ENCODE data around the gene CLMP. TPM values are rescaled to one million over a fixed set of nuclear protein-coding genes. Genes with fewer than 3 reads are reported as not detected.

Gene CLMP
- total RNA-seq, 2 donors from 2014 or later: 48.3 to 126 TPM

DNA sequence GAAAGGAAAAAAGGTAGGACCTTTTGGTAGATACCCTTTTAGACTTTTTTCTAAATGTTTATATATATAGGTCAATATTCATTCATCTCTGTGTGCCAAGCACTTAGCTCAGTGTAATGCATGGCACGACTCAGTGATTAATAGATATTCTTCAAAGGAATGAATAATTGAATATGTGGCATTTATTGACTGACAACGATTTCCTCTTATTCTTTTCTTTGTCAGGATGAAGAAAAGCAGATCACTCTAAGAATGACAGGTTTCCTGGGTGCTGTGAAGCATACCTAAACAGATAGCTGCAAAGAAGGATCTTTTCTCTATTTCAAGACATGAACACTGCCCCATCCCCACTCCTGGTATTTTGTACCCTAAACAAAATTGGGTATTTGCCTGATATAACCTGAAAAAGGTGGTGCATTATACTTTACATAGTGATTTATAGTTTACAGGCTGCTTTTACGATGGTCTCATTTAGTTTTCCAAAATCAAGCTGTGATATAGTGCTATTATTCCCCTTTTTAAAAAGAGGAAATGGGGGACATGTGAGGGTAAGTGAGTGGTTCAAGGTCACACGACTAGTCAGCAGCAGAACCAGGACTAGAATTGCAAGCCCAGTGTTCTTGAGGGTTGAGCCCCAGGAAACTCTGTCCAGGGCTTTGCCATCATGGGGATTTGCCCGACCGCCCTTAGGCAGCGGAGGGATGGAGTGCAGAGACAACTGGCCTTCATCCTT, 32.9 kb upstream of the CLMP start:
- H3K4me1 ChIP-seq (ENCODE audit: control insufficient read depth in 1 of 2, low read depth in 2 of 2): no peaks in the 10 kb centered on the region
- ATAC-seq (ENCODE audit: insufficient number of reproducible peaks, low FRiP score, low read depth) (no peak), DNase-seq (ENCODE audit: low spot score) (no peak)
- H3K4me3 ChIP-seq: no peak overlapping the region
- H3K27ac ChIP-seq: no peak overlapping the region
- TF ChIP-seq, protein P1, sequence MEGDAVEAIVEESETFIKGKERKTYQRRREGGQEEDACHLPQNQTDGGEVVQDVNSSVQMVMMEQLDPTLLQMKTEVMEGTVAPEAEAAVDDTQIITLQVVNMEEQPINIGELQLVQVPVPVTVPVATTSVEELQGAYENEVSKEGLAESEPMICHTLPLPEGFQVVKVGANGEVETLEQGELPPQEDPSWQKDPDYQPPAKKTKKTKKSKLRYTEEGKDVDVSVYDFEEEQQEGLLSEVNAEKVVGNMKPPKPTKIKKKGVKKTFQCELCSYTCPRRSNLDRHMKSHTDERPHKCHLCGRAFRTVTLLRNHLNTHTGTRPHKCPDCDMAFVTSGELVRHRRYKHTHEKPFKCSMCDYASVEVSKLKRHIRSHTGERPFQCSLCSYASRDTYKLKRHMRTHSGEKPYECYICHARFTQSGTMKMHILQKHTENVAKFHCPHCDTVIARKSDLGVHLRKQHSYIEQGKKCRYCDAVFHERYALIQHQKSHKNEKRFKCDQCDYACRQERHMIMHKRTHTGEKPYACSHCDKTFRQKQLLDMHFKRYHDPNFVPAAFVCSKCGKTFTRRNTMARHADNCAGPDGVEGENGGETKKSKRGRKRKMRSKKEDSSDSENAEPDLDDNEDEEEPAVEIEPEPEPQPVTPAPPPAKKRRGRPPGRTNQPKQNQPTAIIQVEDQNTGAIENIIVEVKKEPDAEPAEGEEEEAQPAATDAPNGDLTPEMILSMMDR (IDR thresholded peaks at IDR 0.05): no peak
- no peaks in the 10 kb centered on the region for H3K9me3 ChIP-seq
- no peaks in the 10 kb centered on the region for H3K27me3 ChIP-seq (replicated peaks; ENCODE audit: insufficient read depth)
- no peaks in the 10 kb centered on the region for H3K36me3 ChIP-seq

DNA sequence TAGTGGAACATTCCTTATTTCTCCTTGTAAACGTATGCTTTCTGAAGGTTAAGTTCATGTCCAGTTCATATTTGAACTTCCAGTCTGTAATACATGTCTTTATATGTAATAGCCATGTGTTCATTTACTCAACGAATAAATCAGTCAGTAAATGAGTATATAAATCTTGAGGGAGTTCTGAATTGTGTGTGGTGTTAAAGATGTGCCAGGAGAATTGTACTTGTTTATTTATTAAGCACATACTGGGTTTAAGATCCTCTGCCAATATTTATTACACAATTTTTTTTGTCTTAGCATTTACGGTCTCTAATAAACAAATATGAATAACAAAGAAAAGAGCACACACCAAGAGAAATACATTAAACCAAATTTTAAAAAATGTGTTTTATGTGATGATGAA, 26.5 kb upstream of the CLMP start:
- H3K4me3 ChIP-seq: no peak overlapping the region
- TF ChIP-seq, protein P1 (IDR thresholded peaks at IDR 0.05): no peak
- H3K27me3 ChIP-seq (replicated peaks; ENCODE audit: insufficient read depth): no peaks in the 10 kb centered on the region
- DNase-seq (ENCODE audit: low spot score) (no peak), ATAC-seq (ENCODE audit: insufficient number of reproducible peaks, low FRiP score, low read depth) (no peak)
- peaks cover 0 to 13% of the 10 kb centered on the region in 2 donors for H3K4me1 ChIP-seq (ENCODE audit: control insufficient read depth in 1 of 2, low read depth in 2 of 2)
- H3K36me3 ChIP-seq: no peaks in the 10 kb centered on the region
- no peak overlapping the region for H3K27ac ChIP-seq
- peaks cover 4% of the 10 kb centered on the region for H3K9me3 ChIP-seq

DNA sequence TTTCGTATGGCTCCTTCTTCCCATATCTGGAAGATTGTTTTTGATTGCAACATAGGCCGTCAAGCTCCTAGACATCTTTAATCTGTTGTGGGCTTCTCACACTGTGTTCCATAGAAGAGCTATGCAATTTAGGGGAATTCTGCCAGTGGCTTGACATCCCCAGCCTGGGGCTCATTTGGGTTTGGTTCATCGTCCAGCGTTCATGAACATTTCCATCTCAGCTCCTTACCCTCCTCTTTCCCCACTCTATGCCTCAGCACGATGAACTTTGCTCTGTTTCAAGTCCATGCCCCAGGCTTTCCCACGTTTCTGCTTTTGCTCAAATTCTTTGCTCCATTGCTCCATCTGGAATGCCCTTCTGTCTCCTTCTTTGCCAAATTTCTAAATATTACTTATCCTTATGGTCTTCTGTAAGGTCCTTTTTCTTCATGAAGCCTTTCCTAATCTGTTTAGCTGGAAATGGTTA, 26.1 kb upstream of the CLMP start:
- no peak overlapping the region for H3K27ac ChIP-seq
- no peak for ATAC-seq (ENCODE audit: insufficient number of reproducible peaks, low FRiP score, low read depth)

DNA sequence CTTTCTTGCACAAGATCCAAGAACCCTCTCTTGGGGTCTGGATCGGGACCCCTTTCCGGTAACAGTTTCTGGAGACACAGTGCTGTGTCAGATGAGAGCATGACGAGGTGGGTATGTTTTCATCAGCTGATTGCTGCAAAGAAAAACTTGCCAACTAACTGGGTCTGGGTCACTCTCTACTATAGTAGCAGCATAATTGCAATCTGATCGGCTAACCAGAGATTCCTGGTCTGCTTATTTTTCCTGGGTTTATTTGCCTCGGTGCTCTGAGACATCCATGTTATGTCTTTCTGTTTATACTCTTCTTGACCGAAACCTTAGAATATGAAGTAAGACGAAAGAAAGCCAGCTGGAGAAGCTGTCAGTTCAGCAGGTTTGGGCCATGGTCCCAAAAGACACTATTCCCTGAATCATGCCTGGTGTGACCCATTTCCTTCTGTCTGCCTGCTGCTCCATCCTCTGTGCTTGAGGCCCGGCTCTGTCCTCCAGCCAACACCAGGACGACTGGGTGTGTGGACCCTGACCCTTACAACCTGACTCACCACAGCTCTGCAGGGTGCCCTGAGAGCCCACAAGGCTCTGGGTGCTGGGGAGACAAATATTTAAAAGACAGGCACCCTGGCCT, 24.1 kb upstream of the CLMP start:
- Histone ChIP-seq H3K36me3 (no peaks in the 10 kb centered on the region), H3K4me1 (ENCODE audit: control insufficient read depth in 1 of 2, low read depth in 2 of 2) (peaks cover 0 to 13% of the 10 kb centered on the region in 2 donors), H3K9me3 (peaks cover 4% of the 10 kb centered on the region), H3K27ac (no peak overlapping the region), H3K4me3 (no peak overlapping the region), H3K27me3 (replicated peaks; ENCODE audit: insufficient read depth) (no peaks in the 10 kb centered on the region)
- no peak for ATAC-seq (ENCODE audit: insufficient number of reproducible peaks, low FRiP score, low read depth)
- TF ChIP-seq, protein P1 (IDR thresholded peaks at IDR 0.05): no peak
- no peak for DNase-seq (ENCODE audit: low spot score)

More for the DNA sequence above, 26.1 kb upstream of the CLMP start:
- Histone ChIP-seq H3K36me3 (no peaks in the 10 kb centered on the region), H3K27me3 (replicated peaks; ENCODE audit: insufficient read depth) (no peaks in the 10 kb centered on the region), H3K4me3 (no peak overlapping the region), H3K9me3 (peaks cover 4% of the 10 kb centered on the region), H3K4me1 (ENCODE audit: control insufficient read depth in 1 of 2, low read depth in 2 of 2) (peaks cover 0 to 13% of the 10 kb centered on the region in 2 donors)
- no peak for DNase-seq (ENCODE audit: low spot score)
- TF ChIP-seq, protein P1 (IDR thresholded peaks at IDR 0.05): no peak

DNA sequence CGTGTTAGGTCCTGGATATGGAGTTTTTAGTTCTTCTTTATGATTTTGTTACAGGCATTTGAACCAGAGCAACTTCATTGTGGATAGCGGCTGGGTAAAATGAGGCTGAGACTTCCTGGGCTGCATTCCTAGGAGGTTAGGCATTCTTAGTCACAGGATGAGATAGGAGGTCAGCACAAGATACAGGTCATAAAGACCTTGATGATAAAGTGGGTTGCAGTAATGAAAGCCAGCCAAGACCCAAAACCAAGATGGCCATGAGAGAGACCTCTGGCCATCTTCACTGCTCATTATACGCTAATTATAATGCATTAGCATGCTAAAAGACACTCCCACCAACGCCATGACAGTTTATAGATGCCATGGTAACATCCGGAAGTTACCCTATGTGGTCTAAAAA, 23.4 kb upstream of the CLMP start:
- H3K27me3 ChIP-seq (replicated peaks; ENCODE audit: insufficient read depth): no peaks in the 10 kb centered on the region
- H3K9me3 ChIP-seq: peaks cover 4% of the 10 kb centered on the region
- TF ChIP-seq, protein P1 (IDR thresholded peaks at IDR 0.05): no peak
- peaks cover 0 to 13% of the 10 kb centered on the region in 2 donors for H3K4me1 ChIP-seq (ENCODE audit: control insufficient read depth in 1 of 2, low read depth in 2 of 2)
- ATAC-seq (ENCODE audit: insufficient number of reproducible peaks, low FRiP score, low read depth): no peak
- H3K27ac ChIP-seq: no peak overlapping the region
- H3K4me3 ChIP-seq: no peak overlapping the region
- no peaks in the 10 kb centered on the region for H3K36me3 ChIP-seq
- DNase-seq (ENCODE audit: low spot score): no peak

All from thoracic aorta (tissue), 2 donors.